GM18517 (cell line): ENCODE measurements around the gene PGS1.

Experiments
- ATAC-seq: cut with Tn5 transposase; IDR thresholded peaks from one replicate; pipeline ENCODE4 v1.9.1; 2021; ENCODE audit warnings: mild to moderate bottlenecking, moderate library complexity; ENCODE audit not compliant: unreplicated experiment

The PGS1 gene

DNA sequence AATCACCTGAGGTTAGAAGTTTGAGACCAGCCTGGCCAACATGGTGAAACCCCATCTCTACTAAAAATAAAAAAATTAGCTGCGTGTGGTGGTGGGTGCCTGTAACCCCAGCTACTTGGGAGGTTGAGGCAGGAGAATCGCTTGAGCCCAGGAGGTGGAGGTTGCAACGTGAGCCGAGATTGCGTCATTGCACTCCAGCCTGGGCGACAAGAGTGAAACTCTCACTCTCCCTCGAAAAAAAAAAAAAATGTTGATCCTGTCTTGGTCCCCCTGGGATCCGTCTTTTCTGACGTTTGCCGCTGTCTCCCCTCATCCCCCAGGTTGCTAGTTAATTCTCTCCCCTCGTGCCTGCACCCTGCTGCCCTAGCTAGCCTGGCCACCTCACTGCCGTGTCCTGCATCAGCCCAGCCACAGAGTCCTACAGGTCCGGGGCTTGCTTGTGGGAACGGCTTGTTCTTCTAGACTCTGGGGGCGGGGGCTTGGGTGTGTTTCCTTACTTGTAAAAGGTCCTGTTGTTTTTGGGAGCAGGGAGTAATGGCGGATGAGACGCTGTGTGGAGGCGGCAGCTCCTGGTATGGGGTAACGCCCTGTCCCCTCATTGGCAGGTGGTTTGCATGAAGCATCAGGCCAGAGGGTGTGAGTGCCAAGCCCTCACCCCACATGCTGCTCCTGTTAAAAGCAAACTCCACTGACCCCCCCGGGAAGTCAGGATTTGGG is 44.6 kb downstream of the PGS1 start:
- no peak for ATAC-seq

- no peak for ATAC-seq
Measured at GRCh38 chr17:78423961-78424675, 45.7 kb downstream of the PGS1 start.

DNA sequence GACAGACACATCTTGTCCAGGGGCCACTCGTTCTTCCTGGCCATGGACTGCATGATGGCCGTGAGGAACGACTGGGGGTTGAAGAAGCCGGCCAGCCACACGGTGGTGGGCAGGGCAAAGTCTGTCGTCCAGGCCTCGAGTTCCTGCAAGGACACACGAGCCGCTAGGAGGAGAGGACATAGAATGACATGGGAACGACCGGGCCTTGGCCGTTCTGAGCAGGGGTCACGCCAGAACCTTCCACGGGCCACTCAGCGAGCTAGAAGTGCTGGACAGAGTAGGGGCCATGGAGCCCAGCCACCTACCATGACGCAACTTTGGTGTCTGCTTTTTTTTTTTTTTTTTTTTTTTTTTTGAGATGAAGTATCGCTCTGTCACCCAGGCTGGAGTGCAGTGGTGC is 47.0 kb downstream of the PGS1 start:
- ATAC-seq: no peak

DNA sequence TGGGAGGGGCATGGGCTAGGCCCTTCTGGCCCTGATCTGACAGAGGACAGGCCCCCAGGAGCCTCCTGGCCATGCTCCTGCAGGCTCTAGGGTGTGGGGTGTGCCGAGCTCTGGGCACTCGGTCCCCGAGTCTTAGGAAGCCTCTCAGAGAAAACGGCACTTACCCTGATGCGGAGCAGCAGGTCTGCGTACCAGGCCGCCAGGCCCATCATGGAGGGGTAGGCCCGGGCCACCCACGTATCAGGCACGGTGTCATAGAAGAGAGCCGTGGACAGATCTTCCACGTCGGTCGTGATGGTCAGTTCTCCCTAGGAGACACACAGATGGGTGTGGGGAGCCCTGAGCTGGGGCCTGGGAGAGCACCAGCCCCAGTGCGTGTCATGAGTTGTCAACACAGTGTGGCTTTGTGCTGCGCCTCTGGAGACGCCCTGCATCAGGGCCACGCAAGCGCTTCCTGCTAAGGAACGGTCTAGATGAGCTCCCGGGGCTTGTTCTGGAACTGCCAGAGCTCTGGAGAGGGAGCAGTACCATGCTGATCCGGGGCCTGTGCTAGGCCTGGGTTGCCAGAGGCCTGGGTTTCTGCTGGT is 47.9 kb downstream of the PGS1 start:
- no peak for ATAC-seq

- no peak for ATAC-seq
Measured at GRCh38 chr17:78427140-78427539, 48.7 kb downstream of the PGS1 start.

DNA sequence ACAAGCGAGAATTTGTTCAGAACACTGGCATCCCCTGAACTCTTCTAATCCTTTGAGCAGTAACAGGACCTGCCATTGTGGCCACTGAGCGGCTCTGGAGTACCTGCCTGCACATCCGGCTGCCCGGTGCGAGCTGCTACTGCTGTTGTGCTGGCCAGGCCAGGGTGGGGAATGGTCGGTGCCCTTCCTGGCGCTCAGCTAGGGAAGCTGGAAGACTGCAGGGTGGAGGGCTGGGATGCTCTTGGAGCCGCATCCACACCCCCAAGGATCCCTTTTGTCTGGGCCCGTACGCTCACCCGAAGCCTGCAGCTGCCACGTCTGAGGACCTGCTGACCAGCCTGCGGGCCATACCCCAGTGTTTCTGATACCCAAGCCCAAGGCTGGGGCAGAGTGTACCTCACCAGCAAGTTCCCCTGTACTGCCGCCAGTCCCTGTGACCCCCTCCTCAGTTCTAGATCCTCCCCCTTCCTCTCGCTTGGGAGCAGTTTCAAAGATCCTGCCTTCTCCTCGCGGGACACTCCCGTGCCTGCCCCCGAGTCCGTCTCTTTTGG is 49.7 kb downstream of the PGS1 start:
- no peak for ATAC-seq

GRCh38 chr17:78428836-78429617 is 50.6 kb downstream of the PGS1 start:
- no peak for ATAC-seq

DNA sequence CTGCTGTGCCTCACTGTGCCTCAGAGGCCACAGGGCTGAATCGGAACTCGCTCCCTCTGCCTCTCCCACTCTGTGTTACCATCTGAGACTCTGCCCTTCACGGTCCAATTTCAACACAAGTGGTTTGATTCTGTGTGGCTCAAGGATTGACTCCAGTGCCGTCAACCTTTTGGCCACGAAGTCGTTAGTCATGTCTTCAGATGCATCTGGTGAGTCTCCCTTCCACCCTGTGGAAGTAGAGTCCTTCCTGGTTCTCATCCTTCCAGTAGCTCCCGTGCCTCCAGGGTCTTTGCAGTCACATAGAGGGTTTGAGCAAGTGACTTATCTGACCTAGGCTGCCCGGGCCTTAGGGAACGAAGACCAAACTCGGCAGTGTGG is 51.2 kb downstream of the PGS1 start:
- no peak for ATAC-seq

- no peak for ATAC-seq
Measured at GRCh38 chr17:78430892-78431691, 52.6 kb downstream of the PGS1 start.

DNA sequence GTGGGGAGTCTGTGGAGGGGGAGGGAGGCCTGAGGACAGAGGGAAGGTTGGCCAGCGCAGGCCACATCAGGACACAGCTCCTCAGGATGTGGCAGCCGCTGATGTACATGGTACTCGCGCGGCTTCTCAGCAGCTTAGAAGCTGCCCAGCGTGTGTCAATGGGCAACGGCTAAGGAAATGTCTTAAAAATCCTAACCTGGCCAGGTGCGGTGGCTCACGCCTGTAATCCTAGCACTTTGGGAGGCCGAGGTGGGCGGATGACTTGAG is 53.2 kb downstream of the PGS1 start:
- no peak for ATAC-seq

- ATAC-seq: no peak
Measured at GRCh38 chr17:78432226-78433012, 54.0 kb downstream of the PGS1 start.

- no peak for ATAC-seq
Measured at GRCh38 chr17:78433013-78433727, 54.7 kb downstream of the PGS1 start.

DNA sequence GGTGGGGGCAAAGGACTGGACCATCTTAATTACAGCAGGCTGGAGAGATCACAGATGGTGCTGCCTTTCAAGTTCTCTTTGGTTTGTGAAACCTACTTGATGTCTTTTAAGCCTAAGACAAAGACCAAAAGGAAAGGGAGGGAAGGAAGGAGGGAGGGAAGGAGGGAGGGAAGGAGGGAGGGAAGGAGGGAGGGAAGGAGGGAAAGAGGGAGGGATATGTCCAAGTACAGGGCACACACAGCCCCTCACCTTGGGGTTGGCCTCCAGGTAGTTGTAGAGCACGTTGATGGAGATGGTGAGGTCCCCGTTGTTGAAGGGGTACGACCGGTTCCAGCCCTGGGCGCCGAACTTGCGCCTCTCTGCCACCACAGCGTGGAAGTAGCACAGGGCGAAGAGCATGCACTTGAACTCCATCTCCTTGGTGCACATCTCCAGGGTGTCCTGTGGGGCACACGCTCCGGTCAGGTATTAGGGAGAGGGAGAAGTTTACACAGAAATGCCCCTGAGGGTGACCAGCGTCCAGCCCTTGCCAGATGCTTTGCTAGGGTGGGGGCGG is 55.4 kb downstream of the PGS1 start:
- ATAC-seq: no peak

DNA sequence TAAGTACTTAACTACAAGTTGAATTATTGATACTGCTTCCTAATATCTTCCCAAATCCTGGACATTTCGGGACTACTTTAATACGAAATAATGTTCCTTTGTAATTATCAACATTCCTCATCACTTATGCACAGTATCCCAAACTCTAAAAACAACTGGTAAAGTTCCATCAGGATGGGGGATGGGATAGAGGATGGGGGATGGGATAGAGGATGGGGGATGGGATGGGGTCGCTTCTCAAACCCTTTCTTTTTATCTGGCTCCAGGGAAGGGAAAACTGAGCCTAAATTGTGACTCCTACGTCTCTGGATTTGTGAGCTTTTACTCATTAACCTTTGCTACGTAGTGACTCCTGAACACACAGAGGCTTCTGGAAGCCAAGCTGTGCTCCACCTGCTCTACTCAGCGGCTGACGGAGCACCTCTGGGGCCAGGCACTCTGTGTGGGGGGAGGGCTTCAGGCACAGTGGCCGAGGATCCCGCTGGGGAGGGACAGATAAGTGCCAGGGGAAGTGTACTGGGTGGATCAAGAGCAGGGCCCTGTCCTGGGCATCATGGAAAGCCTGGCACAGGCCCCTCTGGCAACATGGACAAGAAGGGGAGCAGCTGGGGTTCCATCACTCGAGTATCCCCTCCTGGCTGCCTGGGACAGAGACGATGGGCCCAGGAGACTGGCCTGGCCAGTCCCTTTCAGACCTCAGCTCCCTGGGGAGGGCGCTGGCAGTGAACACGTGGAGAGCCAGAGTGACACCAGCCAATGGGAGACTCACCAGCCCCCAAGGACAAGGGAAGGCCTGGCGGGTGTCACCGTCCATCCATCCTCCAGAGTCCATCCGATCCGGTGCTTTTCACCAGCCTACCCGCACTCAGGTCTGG is 56.2 kb downstream of the PGS1 start:
- no peak for ATAC-seq

- ATAC-seq: no peak
Measured at GRCh38 chr17:78435330-78436005, 57.0 kb downstream of the PGS1 start.

DNA sequence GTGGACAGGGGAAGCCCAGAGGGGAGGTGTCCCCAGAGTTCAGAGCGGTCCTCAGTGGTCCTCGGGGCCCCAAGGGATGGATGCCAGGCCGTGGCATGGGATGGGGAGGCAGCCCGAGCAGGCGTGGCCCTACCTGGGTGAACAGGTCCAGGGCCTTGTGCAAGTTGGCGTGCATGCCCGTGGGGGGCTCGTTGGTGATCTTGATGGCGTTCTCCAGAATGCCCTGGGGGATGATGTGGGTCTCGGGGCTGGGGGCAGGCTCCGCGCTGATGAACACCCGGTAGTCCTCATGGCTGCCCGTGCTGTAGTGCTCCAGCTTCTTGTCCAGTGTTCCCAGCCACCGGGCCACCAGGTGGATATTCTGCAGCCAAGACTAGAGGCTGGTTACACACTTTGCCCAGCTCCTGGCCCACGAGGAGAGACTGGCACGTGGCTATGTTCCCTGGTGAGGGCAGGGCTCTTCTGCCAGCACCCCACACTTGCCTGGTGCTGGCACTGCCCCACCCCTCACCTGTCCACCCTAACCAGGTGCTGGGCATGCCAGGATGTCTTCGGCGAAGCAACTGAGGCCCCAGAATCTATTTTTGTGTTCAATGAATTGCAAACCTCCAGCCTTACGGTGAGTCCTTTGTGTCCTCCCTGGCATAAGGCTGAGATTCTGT is 59.2 kb downstream of the PGS1 start:
- ATAC-seq: no peak

DNA sequence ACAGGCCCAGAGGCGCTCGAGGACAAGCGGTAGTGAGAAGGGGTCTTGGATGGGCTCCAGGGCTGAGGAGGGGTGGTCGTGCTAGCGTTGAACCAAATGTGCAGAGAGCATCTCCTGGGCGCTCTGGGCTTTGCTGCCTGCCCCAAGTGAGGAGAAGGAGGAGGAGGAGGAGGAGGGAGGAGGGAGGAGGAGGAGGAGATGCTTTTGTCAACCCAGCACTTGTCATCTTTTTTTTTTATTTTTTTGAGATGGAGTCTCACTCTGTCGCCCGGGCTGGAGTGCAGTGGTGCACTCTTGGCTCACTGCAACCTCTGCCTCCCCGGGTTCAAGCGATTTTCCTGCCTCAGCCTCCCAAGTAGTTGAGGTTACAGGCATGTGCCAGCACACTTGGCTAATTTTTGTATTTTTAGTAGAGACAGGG is 59.8 kb downstream of the PGS1 start:
- no peak for ATAC-seq
